Loucy (cell line): ENCODE data around the gene PCDHGC4.

Source experiments
- CTCF ChIP-seq: fragments of 200-600 bp; sonication (generic); conservative IDR thresholded peaks from 2 replicates; pipeline ENCODE4 v1.5.1; 2014; ENCODE audit warnings: mild to moderate bottlenecking, antibody characterized with exemption, low read length
- EZH2phosphoT487 ChIP-seq: fragments of 200-600 bp; IDR thresholded peaks from 2 replicates; pipeline ENCODE4 v1.6.1; 2018; ENCODE audit warnings: antibody characterized with exemption, mild to moderate bottlenecking, moderate library complexity, borderline replicate concordance

DNA sequence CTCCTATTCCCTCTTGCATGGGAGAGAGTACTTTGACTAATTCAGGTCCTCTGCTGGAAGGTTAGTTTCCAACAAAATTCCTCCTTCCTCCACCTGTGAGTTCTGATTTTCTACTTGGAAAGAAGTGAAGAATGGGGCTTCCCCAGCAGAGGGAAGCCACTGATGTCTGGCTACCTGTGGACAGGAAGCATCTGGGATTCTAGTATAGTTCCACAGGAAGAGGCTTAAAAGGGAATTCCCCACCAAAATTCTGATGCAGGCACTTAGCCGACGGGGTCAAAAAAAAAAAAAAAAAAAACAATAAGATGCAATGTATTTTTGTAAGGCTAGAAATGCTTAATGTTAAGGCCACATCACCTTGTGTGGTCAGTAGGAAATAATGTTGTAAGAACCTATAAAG lies 37.5 kb downstream of the PCDHGC4 start:
- TF ChIP-seq CTCF (no peak), EZH2phosphoT487 (no peak)
